WTC11 (cell line): ENCODE results near the gene REEP1.

ENCODE experiments used
- CTCF ChIP-seq: fragments of 200-600 bp; IDR thresholded peaks from 2 replicates; pipeline ENCODE4 v1.8.0; 2022; ENCODE audit warnings: antibody characterized with exemption
- ESRRA ChIP-seq: sonication (generic); formaldehyde crosslinking; IDR thresholded peaks from 2 replicates; pipeline ENCODE4 v1.8.1; 2022; ENCODE audit warnings: mild to moderate bottlenecking, missing genetic modification reagents, borderline replicate concordance
- FOXJ3 ChIP-seq: sonication (generic); formaldehyde crosslinking; IDR thresholded peaks from 2 replicates; pipeline ENCODE4 v1.9.0; 2021; ENCODE audit warnings: missing genetic modification reagents, mild to moderate bottlenecking, borderline replicate concordance
- NFYB ChIP-seq: sonication (generic); formaldehyde crosslinking; conservative IDR thresholded peaks from 2 replicates; pipeline ENCODE4 v1.8.0; 2022; ENCODE audit warnings: low read depth, missing genetic modification reagents
- NR3C1 ChIP-seq: sonication (generic); formaldehyde crosslinking; conservative IDR thresholded peaks from 2 replicates; pipeline ENCODE4 v1.8.1; 2023; ENCODE audit warnings: low read depth, mild to moderate bottlenecking, missing genetic modification reagents
- RELA ChIP-seq: sonication (generic); formaldehyde crosslinking; IDR thresholded peaks from 2 replicates; pipeline ENCODE4 v1.8.1; 2022; ENCODE audit warnings: missing genetic modification reagents, mild to moderate bottlenecking, borderline replicate concordance
- SMAD3 ChIP-seq: sonication (generic); formaldehyde crosslinking; IDR thresholded peaks from 2 replicates; pipeline ENCODE4 v1.8.0; 2022; ENCODE audit warnings: missing genetic modification reagents, mild to moderate bottlenecking, borderline replicate concordance
- TEAD4 ChIP-seq: sonication (generic); formaldehyde crosslinking; IDR thresholded peaks from 2 replicates; pipeline ENCODE4 v1.8.0; 2022; ENCODE audit warnings: mild to moderate bottlenecking, missing genetic modification reagents
- ZBTB21 ChIP-seq: sonication (generic); formaldehyde crosslinking; IDR thresholded peaks from 2 replicates; pipeline ENCODE4 v1.8.1; 2023; ENCODE audit warnings: mild to moderate bottlenecking, missing genetic modification reagents, borderline replicate concordance
- ZNF138 ChIP-seq: sonication (generic); formaldehyde crosslinking; conservative IDR thresholded peaks from 2 replicates; pipeline ENCODE4 v1.8.1; 2022; ENCODE audit warnings: mild to moderate bottlenecking, moderate library complexity, missing genetic modification reagents
- ZNF232 ChIP-seq: sonication (generic); formaldehyde crosslinking; IDR thresholded peaks from 2 replicates; pipeline ENCODE4 v1.8.0; 2022; ENCODE audit warnings: mild to moderate bottlenecking, missing genetic modification reagents
- TF ChIP-seq, protein P1 (sequence below): sonication (generic); formaldehyde crosslinking; IDR thresholded peaks from 2 replicates; pipeline ENCODE4 v1.8.0; 2022; ENCODE audit warnings: mild to moderate bottlenecking, missing genetic modification reagents
- TF ChIP-seq, protein P2 (sequence below): sonication (generic); formaldehyde crosslinking; IDR thresholded peaks from 2 replicates; pipeline ENCODE4 v1.8.1; 2022; ENCODE audit warnings: missing genetic modification reagents, borderline replicate concordance
- TF ChIP-seq, protein P3 (sequence below): sonication (generic); formaldehyde crosslinking; IDR thresholded peaks from 2 replicates; pipeline ENCODE4 v1.8.1; 2023; ENCODE audit warnings: mild to moderate bottlenecking, missing genetic modification reagents, moderate library complexity

DNA sequence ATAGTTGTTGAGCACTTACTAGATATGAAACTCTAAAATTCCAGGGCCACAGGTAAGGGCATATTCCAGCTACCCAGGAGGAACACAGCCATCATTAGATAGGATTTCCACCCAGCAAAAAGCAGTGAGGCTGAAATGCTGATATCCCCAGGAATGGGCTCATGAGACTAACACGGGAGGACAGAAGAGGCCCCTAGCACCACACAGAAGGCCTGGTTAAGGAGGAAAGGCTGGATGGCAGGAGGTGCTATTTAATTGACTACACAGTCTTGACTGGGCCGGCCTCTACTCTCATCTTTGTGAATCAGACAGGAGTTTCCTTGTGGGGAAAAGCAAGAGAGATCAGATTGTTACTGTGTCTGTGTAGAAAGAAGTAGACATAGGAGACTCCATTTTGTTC, 76.4 kb downstream of the REEP1 start:
- no peak for TF ChIP-seq CTCF
- no peak for TF ChIP-seq SMAD3 (CRISPR knock-in tag)
- no peak for TF ChIP-seq RELA
- TF ChIP-seq ZBTB21 (CRISPR knock-in tag): no peak
- TF ChIP-seq NFYB (CRISPR knock-in tag): no peak
- TF ChIP-seq ZNF138 (CRISPR knock-in tag): no peak
- no peak for TF ChIP-seq NR3C1 (CRISPR knock-in tag)
- TF ChIP-seq TEAD4 (CRISPR knock-in tag): no peak
- TF ChIP-seq ZNF232: no peak
- TF ChIP-seq FOXJ3 (CRISPR knock-in tag): no peak
- TF ChIP-seq, protein P1, sequence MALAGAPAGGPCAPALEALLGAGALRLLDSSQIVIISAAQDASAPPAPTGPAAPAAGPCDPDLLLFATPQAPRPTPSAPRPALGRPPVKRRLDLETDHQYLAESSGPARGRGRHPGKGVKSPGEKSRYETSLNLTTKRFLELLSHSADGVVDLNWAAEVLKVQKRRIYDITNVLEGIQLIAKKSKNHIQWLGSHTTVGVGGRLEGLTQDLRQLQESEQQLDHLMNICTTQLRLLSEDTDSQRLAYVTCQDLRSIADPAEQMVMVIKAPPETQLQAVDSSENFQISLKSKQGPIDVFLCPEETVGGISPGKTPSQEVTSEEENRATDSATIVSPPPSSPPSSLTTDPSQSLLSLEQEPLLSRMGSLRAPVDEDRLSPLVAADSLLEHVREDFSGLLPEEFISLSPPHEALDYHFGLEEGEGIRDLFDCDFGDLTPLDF (CRISPR knock-in tag): no peak
- TF ChIP-seq, protein P2, sequence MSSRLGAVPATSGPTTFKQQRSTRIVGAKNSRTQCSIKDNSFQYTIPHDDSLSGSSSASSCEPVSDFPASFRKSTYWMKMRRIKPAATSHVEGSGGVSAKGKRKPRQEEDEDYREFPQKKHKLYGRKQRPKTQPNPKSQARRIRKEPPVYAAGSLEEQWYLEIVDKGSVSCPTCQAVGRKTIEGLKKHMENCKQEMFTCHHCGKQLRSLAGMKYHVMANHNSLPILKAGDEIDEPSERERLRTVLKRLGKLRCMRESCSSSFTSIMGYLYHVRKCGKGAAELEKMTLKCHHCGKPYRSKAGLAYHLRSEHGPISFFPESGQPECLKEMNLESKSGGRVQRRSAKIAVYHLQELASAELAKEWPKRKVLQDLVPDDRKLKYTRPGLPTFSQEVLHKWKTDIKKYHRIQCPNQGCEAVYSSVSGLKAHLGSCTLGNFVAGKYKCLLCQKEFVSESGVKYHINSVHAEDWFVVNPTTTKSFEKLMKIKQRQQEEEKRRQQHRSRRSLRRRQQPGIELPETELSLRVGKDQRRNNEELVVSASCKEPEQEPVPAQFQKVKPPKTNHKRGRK: no peak
- TF ChIP-seq, protein P3, sequence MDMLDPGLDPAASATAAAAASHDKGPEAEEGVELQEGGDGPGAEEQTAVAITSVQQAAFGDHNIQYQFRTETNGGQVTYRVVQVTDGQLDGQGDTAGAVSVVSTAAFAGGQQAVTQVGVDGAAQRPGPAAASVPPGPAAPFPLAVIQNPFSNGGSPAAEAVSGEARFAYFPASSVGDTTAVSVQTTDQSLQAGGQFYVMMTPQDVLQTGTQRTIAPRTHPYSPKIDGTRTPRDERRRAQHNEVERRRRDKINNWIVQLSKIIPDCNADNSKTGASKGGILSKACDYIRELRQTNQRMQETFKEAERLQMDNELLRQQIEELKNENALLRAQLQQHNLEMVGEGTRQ (CRISPR knock-in tag): no peak
- TF ChIP-seq ESRRA (CRISPR knock-in tag): no peak
